HG02870 (cell line): ENCODE data around the gene ALDH3A2.

ENCODE experiments used
- ATAC-seq: cut with Tn5 transposase; IDR thresholded peaks from one replicate; pipeline ENCODE4 v1.9.1; 2021; ENCODE audit warnings: mild to moderate bottlenecking, moderate library complexity; ENCODE audit not compliant: unreplicated experiment

ALDH3A2 gene

DNA sequence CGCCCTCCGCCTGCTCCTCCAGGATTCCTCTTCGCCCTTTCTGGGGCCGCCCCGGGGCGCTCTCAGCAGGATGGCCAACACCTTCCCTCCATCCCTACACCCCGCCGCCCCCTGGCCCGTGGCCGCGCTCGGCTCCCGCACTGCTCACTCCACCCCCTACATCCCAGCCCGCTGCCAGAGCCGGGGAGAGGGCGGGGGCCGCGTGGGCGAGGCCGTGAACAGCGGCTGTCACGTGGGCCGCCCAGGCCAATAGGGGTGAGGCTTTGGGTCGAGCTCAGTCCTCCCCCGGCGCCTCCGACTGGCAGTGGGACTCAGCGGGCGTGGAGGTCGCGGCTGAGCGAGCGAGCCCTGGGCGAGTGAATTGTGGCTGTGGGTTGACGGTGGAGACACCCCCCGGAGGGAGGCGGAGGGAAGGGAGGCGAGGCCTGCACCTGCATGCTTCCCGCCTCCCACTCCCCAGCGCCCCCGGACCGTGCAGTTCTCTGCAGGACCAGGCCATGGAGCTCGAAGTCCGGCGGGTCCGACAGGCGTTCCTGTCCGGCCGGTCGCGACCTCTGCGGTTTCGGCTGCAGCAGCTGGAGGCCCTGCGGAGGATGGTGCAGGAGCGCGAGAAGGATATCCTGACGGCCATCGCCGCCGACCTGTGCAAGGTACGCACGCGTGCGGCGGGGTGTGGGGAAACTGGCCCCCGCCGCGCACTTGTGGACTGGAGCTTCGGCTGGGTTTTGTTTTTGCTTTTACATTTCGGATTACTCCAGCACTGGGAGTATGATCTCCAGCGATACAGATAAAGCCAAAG is at the start of gene ALDH3A2:
ALDH3A2 (plus strand) TSS at position 277 of the 799 bp plus-strand sequence; CDS start at position 498, 221 bp downstream.
- ATAC-seq = peak; percentile 89

DNA sequence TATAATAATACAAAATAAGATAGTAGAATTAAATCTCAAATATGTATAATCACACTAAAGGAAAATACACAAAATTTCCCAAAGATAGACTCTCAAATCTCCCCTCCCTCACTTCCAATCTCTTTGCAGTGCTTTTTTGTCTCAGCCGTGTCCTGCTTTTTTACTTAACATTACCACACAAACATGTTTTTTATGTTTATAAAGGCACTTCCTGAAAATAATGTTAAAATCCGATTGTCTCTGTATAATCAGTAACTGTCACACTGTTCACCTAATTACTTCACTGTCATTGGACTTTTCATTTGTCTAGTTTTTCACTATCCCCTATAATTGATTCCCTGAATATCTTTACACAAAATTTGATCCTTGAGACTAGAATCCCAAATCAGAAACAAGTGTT is 38.2 kb upstream of the ALDH3A2 start:
- no peak for ATAC-seq

DNA sequence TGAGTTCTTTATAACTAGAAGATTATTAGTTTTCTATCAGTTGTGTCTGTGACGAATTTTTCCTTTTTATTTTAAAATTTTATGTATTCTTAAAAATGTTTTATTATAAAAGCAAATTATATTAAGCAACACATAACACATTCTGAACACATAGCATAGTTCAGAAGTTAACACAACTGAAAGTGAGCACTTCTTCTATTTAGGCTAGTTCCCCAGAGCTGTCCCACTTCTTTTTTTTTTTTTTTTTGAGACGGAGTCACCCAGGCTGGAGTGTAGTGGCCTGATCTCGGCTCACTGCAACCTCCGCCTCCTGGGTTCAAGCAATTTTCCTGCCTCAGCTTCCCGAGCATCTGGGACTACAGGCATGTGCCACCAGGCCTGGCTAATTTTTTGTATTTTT is 37.7 kb upstream of the ALDH3A2 start:
- no peak for ATAC-seq

DNA sequence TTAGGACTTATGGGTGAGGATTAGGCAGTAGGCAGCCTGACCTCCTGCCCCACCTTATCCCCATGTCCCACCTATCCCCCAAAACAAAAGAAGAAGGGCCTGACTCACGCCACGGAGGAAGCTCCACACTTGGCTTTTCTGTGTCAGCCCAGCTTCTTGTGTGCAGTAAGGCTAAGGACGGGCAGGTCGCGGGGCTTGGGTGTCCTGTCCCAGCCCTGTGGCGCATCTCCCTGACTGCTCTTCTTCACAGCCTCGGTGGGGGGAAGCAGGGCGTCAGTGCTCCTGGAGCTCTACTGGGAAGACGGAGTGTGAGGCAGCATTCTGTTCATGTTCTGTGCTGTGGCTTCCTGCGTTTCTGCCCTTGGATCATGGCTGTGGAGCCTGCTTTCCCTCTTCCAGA is 34.6 kb upstream of the ALDH3A2 start:
- ATAC-seq = no peak

DNA sequence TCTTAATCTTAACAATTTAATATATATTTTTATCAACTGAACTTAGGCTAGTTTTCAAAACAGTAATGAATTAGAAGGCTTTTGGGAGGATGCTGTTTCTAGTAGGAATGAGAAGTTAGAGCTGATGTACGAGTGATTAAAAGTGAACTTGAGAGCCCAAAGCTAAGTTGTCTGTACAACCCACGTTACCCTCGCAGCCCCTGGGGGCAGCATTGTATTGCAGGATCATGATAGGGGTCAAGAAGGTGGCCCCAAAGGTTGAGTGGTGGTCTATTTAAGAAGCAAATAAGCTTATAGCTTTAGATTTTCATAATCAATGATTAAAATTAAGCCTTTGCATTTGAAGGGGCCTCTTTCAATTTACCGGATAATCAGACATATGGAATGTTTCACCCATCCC is 33.7 kb upstream of the ALDH3A2 start:
- no peak for ATAC-seq

DNA sequence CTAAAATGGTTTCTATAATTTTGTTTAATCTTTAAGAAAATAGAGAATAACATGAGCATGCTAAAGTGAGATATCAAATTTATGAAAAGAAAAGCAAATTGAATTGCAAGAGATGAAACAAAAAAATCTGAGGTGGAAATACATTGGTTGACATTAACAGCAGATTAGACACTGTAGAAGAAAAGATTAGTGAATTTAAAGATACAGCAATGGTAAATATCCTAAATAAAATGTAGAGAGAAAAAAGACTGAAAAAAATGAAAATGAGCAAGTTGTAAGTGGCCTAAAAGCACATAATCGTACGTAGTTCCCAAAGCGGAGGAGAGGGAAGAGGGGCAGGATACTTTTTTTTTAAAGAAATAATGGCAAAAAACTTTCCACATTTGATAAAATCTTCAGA is 30.5 kb upstream of the ALDH3A2 start:
- no peak for ATAC-seq

DNA sequence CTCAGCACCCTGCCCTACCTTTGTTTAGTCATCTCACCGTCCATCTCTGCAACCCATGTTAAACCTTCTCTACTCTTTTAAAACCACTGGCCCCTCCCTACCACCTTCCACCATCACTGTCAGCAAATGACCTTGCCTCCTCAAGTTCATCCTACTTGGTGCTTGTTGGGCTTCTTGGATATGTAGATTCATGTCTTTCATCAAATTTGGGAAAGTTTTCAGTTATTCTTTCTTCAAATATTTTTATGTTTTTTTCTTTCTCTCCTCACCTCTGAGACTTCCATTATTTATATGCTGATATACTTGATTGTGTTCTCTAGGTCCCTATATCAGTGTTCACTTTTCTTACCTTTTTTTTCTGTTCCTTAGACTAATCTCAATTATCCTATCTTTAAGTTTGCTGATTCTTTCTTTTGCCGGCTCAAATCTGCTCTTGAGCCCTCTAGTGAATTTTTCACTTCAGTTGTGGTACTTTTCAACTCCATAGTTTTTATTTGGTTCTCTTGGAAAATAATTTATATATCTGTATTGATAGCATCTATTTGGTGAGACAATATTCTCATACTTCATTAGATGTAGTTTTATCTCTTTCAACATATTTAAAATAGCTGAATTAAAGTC is 28.7 kb upstream of the ALDH3A2 start:
- ATAC-seq = no peak

DNA sequence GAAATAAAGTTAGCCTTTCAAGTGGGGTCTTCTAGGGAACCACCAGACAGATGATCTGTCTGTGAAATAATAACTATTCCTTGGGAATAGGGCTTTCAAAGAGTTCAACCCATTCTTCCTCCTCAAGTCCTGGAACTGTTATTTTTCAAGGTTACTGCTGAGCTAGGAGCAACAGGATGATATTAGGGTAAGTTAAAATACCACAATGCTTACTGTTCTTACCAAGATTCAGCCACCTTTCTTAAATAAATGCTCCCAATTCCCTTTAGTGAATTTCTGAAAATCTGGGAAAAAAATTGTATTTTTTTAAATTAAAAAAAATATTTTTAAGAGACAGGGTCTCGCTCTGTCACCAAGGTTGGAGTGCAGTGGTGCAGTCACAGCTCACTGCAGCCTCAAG is 26.9 kb upstream of the ALDH3A2 start:
- ATAC-seq = no peak

DNA sequence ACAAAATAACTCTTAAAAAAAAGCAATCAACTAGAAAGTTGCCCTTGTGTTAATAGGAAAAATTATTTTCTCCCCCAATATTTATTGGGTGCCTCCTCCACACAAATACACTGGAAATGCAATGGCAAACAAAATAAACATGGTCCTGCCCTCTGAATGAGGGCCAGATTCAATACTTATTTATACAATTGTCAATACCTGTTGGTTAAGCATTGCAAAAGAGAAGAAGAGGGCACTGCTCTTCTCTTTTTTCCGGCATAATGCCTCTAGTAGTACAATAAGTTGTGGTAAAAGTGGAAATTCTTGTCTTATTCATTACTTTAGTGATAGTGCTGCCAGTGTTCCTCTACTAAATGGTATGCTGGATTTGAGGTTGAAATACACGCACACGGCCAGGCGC is 22.5 kb upstream of the ALDH3A2 start:
- ATAC-seq = no peak

DNA sequence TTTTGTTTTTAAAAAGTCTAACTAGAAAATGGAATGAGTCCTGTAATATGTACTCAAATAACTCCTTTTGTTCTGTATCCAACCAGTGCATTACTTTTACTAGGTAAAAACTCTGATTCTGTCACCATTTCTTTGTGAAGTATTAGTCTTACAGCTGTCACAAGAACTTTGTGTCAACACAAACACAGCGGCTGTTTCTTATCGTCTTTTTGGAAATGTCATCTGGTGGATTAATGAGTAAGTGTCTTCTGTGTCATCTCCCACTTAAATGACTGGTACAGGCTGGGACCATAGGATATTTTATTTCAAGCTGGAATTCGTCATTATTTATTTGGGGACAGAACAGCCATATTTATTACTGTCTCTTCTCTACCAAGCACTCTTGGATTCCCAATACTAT is 19.1 kb upstream of the ALDH3A2 start:
- no peak for ATAC-seq

DNA sequence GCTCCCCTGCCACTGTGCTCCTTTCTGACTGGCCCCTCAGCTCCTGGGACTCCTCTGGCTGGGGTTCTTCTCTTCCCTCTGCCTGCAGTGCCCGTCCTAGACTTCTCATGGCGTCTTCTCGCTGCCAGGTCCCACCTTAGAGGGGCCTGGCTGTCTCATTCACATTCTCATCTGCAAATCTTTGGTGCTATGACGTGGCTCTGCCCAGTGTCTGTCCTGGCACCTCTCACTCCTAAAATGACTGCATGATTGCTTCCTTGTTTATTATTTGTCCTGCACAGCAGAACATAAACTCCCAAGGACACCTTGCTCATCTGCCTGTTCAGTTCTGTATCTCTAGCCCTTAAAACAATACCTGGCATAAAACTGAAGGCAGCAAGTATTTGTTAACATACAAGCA is 18.5 kb upstream of the ALDH3A2 start:
- ATAC-seq = no peak

DNA sequence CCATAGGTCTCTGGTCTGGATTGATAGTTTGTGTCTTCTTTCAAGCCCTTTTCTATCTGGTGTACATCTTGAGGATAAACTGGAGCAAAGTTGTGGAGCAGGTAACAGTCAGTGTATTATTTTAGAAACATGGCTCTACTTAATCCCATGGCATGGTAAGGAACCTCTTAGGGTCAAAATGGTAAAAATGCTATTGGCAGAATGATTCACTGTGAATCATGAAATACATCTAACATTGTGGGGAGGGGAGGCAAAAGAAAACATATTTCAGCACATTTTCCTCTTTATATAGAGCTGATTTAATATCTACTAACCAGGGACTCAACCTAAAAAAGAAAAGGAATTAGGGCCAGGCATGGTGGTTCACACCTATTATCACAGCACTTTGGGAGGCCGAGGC is 17.9 kb upstream of the ALDH3A2 start:
- no peak for ATAC-seq

DNA sequence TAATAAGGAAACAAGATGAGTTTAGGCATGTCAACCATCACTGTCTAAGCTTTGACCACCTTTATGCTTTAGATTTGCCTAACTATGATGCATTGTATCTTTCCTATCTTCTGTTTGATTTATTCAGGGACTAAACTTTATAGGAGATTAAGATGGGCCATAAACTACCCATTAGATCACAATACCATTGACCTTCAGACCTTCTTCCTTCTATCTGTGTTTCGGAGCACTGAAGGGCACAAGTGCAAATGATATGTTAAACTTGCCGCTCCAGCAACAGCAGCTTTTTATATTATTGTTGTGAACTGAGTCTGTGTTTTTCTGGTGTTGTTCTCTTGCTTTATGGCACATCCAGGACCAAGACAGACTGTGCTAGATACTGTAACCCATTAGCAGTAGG is 16.6 kb upstream of the ALDH3A2 start:
- ATAC-seq = no peak

DNA sequence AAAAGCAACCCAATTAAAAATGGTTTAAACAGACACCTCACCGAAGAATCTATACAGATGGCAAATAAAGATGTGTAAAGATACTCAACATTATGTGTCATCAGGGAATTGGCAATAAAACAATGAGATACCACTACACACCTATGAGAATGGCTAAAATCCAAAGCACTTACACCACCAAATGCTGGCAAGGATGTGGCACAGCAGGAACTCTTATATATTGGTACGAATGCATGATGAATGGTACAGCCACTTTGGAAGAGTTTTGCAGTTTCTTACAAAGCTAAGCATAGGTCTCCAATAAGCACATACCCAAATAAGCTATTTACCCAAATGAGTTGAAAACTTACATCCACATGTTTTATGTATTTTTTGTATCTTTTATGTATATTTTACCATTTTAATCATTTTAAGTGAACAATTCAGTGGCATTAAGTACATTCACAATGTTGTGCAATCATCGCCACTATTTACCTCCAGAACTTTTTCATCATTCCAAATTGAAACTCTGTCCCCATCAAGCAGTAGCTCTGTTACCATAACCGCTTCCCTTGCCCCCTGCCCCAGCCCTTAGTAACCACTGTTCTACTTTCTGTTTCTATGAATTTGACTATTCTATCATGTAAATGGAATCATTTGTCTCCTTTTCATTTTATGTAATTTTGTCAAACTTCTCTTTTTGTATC is 6.7 kb upstream of the ALDH3A2 start:
- ATAC-seq = no peak

DNA sequence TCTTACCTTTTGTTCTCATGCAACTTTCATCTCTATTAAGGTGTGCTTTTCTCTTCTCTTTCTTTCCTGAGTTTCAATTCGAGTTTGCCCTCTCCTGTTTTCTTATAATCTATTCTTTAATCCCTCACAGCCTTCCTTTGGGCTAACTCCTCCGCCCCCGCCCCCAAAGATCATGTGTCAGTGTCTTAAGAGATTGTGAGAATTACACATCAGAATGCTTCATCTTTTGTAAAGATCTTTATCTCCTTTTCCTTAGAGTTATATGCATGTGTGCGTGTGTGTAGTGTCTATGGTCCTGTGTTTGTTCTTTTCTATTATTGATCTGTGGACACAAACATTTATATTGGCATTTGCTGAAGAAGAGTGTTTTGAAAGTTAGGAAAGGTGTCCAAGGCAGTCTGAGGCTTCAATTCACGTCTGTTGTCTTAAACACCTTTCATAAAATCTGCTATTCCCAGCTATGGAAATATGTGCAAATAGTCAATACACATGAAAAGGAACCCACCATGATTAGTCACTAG is 6.1 kb upstream of the ALDH3A2 start:
- no peak for ATAC-seq

DNA sequence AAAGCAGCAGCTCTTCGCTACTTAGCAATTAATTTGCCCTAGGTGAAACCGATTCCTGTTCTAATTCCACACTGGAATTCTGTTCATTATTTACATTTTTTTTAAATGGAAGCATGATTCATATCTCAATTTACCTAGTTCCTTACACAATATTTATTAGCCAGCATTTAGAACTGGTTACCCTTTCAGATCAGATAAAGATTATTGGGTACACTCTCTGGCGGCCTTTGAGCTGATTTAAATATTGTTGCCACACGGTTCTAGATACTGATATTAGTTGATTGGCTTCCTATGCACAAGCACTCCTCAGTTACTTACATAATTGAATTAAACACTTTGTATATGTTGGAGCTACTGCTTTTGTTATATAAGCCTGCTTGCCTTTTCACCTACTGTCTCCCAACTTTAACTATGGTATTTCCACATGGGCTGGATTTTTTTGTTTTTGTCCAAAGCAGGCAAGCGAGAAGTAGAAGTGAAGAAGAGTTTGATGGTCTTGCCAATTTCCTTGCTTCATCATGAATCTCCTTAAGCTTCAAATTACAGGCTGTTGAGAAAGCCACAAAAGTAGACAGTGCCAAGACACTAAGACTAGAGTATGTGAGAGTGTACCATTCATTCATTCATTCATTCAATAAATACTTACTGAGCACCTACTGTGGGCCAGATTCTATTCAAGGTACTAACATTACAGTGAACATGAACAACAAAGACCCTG is 3.9 kb upstream of the ALDH3A2 start:
- no peak for ATAC-seq

DNA sequence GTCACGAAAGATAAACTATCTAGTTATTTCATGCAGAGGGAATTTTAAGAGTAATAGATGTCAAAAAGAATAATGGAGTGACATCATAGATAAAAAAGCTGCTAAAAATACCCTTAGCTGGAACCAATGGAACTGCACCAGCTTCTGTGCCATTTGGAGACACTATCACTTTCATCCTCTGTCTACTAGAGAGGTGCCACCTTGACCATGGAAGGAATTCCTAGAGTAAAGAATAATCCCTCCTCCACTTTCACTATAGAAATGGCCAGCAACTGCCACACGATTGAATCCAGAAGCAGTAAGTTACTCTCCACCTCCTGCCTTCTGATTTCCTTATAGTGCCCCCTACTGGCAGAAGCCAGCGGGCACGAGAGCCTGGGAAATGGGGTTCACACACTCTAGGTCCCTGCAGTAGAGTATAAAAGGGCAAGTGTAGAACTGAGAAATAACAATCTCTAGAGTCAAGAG is 2.8 kb upstream of the ALDH3A2 start:
- no peak for ATAC-seq

DNA sequence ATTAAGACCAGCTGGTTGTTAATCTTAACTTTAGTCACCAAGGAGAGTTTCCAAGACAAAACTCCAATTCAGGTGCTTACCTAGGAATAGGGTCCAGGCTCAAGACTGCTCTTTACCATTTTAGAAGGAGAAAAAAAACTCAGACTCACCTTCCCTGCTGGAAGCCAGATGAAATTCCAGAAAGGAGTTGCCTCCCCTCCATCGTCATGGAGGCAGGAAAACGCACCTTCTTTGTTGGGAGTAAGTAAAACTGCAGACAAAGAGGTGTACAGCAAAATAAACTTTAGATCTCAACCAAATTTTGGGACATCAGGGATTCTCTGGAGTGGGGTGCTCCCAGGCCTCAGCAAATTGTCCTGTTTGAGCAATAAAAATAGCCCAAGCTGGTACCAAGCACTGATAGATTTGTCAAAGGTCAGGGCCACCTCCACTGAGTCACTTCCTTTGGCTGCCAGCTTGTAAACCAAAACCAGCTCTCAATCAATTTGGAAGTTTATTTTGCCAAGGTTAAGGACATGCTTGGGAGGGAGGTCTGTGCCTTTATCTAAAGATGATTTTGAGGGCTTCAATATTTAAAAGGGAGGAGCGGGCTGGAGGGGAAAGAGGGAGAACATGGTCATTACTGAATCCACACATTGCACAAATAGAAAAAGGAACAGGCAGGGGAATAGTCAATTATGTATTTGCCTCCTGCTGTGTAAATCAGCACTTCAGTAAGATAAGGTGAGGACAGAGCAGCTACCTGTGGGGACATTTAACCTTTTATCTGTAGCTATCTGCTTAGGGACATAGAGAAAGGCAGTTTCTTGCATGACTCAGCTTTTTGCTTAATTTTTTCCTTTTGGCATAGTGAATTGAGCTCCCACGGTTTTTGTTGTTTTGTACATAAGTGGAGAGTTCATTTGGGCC is 1.5 kb upstream of the ALDH3A2 start:
- no peak for ATAC-seq

DNA sequence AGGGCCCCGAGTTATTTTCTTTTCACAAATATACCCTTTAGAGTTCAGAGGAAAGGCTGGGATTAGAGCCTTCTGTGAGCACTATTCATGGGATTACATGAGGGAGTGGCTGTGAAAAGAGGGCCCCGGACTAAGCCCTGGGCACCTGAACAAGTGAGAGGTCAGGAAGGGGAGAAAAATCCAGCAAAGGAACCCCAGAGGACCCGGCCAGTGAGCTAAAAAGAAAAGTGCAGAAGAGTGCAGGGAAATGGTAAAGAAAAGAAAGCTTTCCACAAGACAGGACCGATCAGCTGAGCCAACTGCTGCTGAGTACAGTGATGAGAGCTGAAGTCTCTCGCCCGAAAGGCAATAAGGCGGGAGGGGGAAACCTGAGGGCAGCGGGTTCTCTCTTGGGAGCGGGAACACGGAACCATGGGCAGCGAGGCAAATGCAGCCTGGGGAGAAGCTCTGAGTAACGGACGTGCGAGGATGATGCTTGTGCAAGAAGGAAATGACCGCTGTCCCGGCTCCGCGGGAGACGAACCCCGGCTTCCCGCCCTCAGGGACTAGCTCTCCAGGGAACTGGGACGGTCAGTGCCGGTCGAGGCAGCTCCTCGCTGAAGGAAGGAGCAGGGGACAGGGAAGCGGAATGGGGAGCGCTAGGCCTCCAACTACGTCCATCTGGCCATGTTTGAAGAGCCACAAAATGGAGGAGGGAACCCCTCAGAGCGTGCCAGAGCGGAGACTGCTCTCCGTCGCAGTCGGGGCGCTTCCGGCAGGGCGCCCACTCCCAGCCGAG is 665 bp upstream of the ALDH3A2 start:
- ATAC-seq = no peak

DNA sequence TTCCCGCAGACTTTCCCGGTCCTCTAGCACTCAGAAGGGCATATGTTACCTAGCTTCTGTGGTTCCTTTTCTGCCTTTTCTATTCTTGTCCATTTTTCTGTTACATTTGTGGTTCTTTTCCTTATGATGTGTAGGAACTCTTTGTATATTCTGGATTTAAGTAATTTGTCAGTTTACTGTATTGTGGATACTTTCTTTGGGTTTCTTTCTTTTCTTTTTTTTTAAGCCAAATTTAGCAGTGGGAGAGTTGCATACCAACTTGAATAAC is 657 bp downstream of the ALDH3A2 start:
- no peak for ATAC-seq
